ENCODE measurements around the gene MSANTD7.

- TF ChIP-seq CTCF (IDR thresholded peaks at IDR 0.05; ENCODE audit: low read depth, low read length, poor library complexity, severe bottlenecking) (no peak), EZH2phosphoT487 (IDR thresholded peaks at IDR 0.05; ENCODE audit: borderline replicate concordance, low read length) (no peak)
Observed at GRCh38 chr10:14815681-14816080, 22.4 kb upstream of the MSANTD7 start.
